Parathyroid adenoma (tissue), 2 donors: ENCODE results near the gene SLC15A4.

ENCODE experiments used
- H2AFZ ChIP-seq: fragments of 300-600 bp; sonication (generic); one replicate; pipeline ENCODE4 v1.7.0; 2017; ENCODE audit warnings: antibody characterized with exemption, mild to moderate bottlenecking
- H3K27ac ChIP-seq: fragments of 300-600 bp; sonication (generic); one replicate; pipeline ENCODE4 v1.7.0; 2017
- H3K27me3 ChIP-seq: fragments of 300-600 bp; sonication (generic); one replicate; pipeline ENCODE4 v1.7.0; 2017; ENCODE audit warnings: low read length; ENCODE audit not compliant: control insufficient read depth, insufficient read depth
- H3K36me3 ChIP-seq: fragments of 300-600 bp; sonication (generic); one replicate; pipeline ENCODE4 v1.7.0; 2017; ENCODE audit warnings: low read length; ENCODE audit not compliant: control insufficient read depth, insufficient read depth
- H3K4me1 ChIP-seq: fragments of 300-600 bp; sonication (generic); one replicate; pipeline ENCODE4 v1.7.0; 2017; ENCODE audit warnings: control low read depth
- H3K4me2 ChIP-seq: fragments of 300-600 bp; sonication (generic); one replicate; pipeline ENCODE4 v1.7.0; 2017; ENCODE audit warnings: low read length
- H3K4me3 ChIP-seq: fragments of 300-600 bp; sonication (generic); one replicate; pipeline ENCODE4 v1.7.0; 2017; ENCODE audit warnings: low read depth, low read length
- H3K79me2 ChIP-seq: fragments of 300-600 bp; sonication (generic); one replicate; pipeline ENCODE4 v1.7.0; 2017; ENCODE audit warnings: control low read depth
- H3K9ac ChIP-seq: fragments of 300-600 bp; sonication (generic); one replicate; pipeline ENCODE4 v1.7.0; 2017; ENCODE audit warnings: mild to moderate bottlenecking
- H3K9me3 ChIP-seq: fragments of 300-600 bp; sonication (generic); one replicate; pipeline ENCODE4 v1.7.0; 2017; ENCODE audit warnings: low read length; ENCODE audit not compliant: control insufficient read depth
- TF ChIP-seq, protein P1 (sequence below): fragments of 300-600 bp; sonication (generic); IDR thresholded peaks from one replicate; pipeline ENCODE4 v1.7.0; 2017; ENCODE audit warnings: antibody characterized with exemption, mild to moderate bottlenecking
- donor health status: primary hyperparathyroidism.

The SLC15A4 gene

DNA sequence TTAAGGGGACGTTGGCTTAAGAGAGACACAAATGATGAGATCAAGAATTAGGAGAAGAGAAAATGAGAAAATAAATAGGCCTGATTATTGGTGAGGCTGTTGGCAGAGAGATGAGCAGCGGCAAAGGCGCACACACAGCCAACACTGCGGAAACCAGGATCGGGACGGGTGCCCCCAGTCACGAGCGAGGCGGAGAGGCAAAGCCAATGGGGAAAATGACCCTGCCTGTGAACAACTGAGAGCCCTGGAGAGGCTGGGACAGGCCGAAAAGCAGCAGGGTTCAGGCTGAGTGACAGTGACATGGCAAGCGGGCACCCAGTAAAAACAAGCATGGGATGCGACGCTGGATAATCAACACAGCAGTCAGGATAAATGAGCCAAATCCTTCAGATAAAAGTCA, 21.0 kb downstream of the SLC15A4 start:
- no peak overlapping the region for H2AFZ ChIP-seq
- H3K9ac ChIP-seq, result no peak overlapping the region
- peaks cover 3% of the 10 kb centered on the region for H3K4me1 ChIP-seq
- TF ChIP-seq, protein P1, sequence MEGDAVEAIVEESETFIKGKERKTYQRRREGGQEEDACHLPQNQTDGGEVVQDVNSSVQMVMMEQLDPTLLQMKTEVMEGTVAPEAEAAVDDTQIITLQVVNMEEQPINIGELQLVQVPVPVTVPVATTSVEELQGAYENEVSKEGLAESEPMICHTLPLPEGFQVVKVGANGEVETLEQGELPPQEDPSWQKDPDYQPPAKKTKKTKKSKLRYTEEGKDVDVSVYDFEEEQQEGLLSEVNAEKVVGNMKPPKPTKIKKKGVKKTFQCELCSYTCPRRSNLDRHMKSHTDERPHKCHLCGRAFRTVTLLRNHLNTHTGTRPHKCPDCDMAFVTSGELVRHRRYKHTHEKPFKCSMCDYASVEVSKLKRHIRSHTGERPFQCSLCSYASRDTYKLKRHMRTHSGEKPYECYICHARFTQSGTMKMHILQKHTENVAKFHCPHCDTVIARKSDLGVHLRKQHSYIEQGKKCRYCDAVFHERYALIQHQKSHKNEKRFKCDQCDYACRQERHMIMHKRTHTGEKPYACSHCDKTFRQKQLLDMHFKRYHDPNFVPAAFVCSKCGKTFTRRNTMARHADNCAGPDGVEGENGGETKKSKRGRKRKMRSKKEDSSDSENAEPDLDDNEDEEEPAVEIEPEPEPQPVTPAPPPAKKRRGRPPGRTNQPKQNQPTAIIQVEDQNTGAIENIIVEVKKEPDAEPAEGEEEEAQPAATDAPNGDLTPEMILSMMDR, result no peak
- no peaks in the 10 kb centered on the region for H3K9me3 ChIP-seq
- H3K27me3 ChIP-seq, result no peaks in the 10 kb centered on the region
- H3K36me3 ChIP-seq, result no peaks in the 10 kb centered on the region
- H3K4me3 ChIP-seq, result no peak overlapping the region
- H3K79me2 ChIP-seq, result peaks cover 17% of the 10 kb centered on the region
- no peak overlapping the region for H3K27ac ChIP-seq
- no peak overlapping the region for H3K4me2 ChIP-seq

DNA sequence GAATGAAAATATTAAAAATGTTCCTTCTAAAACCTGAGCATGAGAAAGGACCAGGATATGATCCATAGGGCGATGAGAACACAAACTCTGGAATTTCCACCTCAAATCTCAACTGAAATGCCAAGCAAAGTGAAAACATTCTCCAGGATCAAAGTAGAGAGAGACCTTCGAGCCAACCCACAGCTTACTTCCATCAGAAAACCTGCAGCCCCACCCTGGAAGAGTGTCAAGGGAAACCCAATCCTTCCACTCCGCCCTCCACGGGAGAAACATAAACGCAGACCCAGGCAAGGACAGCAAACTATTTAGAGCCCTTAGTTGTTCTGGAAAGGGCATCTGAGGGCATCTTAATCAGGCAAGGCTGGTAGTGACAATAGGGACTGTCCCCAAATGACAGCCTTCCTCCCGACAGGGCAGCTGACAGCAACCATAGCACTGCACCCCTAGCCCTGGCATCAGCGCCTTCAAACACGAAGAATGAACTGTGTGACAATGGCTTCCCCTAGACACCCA, 21.8 kb downstream of the SLC15A4 start:
- H3K36me3 ChIP-seq, result no peaks in the 10 kb centered on the region

DNA sequence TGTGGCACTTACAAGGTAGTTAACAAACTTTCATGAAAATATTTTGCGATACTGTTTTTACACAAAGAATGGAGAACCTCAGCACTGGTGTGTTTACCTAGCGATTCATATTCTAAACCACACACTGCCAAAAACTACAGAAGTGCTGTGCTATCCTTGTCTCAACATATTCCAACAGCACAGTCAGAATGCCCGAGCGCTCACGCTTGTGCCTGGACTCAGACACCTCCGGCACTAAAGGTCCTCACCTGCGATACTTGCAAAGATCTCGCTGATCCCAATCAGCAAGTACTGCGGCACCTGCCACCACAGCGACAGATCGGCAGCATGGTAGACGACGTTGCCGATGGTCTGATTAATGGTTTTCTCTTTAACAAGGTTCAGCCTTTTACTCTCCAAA, 23.2 kb downstream of the SLC15A4 start:
- H3K9me3 ChIP-seq, result no peaks in the 10 kb centered on the region
- peaks cover 3% of the 10 kb centered on the region for H3K4me1 ChIP-seq
- H3K36me3 ChIP-seq, result no peaks in the 10 kb centered on the region
- H3K27ac ChIP-seq, result no peak overlapping the region
- no peak overlapping the region for H3K4me2 ChIP-seq
- TF ChIP-seq, protein P1, result no peak
- H3K79me2 ChIP-seq, result peaks cover 17% of the 10 kb centered on the region
- no peak overlapping the region for H2AFZ ChIP-seq
- no peaks in the 10 kb centered on the region for H3K27me3 ChIP-seq
- H3K4me3 ChIP-seq, result no peak overlapping the region
- no peak overlapping the region for H3K9ac ChIP-seq

More for the DNA sequence above, 21.8 kb downstream of the SLC15A4 start:
- no peak overlapping the region for H3K9ac ChIP-seq
- H3K4me3 ChIP-seq, result no peak overlapping the region
- H3K4me1 ChIP-seq, result peaks cover 3% of the 10 kb centered on the region
- no peaks in the 10 kb centered on the region for H3K9me3 ChIP-seq
- TF ChIP-seq, protein P1, result no peak
- no peaks in the 10 kb centered on the region for H3K27me3 ChIP-seq
- H3K79me2 ChIP-seq, result peaks cover 17% of the 10 kb centered on the region
- no peak overlapping the region for H3K27ac ChIP-seq
- no peak overlapping the region for H3K4me2 ChIP-seq
- H2AFZ ChIP-seq, result no peak overlapping the region

DNA sequence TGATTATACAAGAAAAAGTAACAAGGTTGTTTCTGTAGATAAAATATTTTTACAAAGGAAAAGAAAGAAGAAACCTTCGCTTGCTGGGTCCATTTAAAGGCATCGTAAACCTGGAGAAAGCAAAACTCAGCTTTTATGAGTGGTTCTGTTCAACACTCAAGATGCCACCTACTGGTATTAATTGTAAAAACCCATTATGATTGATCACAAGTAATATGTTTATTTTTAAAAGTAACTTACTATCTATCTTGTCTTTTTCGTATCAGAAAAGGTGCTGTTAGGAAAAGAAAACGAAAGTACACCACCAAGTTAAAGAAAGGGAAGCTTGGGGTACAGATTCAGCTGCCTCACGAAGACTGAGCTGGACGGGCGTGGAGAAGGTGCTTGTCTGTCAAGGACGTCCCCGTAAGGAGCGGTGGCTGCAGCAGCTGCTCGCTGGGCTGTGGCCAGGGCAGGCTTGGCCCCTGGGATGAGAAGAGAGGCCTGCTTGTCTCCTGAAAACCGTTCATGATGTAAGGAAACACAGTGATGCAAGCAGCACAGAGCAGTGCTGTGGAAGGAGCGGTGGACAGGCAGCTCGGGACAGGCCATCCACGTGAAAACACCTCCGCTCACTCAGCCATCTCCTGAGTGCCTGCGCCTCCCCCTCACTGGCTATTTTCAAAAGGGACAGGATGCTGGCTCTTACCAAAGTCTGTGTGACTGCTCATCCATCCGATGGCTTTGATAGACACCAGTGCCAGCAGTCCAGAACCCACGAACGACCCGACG, 25.0 kb downstream of the SLC15A4 start:
- no peaks in the 10 kb centered on the region for H3K9me3 ChIP-seq
- H3K79me2 ChIP-seq, result peaks cover 17% of the 10 kb centered on the region
- H3K4me1 ChIP-seq, result peaks cover 6% of the 10 kb centered on the region
- H3K27me3 ChIP-seq, result no peaks in the 10 kb centered on the region
- no peak overlapping the region for H3K4me3 ChIP-seq
- H3K27ac ChIP-seq, result no peak overlapping the region
- TF ChIP-seq, protein P1, result no peak
- H3K36me3 ChIP-seq, result no peaks in the 10 kb centered on the region
- no peak overlapping the region for H3K9ac ChIP-seq
- no peak overlapping the region for H3K4me2 ChIP-seq
- no peak overlapping the region for H2AFZ ChIP-seq
